IMR-90 (cell line): ENCODE results near the gene XRCC4. TPM values are rescaled to one million over a fixed set of nuclear protein-coding genes. Genes with fewer than 3 reads are reported as not detected.

Experiments used
- ATAC-seq: fragments of 200-7000 bp; cut with Tn5 transposase; 2 replicates; pipeline ENCODE4 v1.9.1; 2020; ENCODE audit warnings: low read depth, mild to moderate bottlenecking, moderate library complexity
- BruUV-seq: library from RNA; stranded (reverse); fragments of 400-500 nt; replicated peaks from 2 replicates; lab custom pipeline; 2021; lab: Mats Ljungman, UMichigan
- CTCF ChIA-PET: fragments of 300-600 bp; formaldehyde crosslinking; extraction: SDS; loops from one replicate; lab custom pipeline; 2021; ENCODE audit warnings: antibody characterized with exemption; lab: Yijun Ruan, JAX
- POLR2A ChIA-PET: fragments of 300-600 bp; sonication (Branson Sonifier 250); formaldehyde crosslinking; loops from one replicate; lab custom pipeline; 2022; ENCODE audit warnings: antibody characterized with exemption; ENCODE audit not compliant: unreplicated experiment; lab: Charles Lee
- DNase-seq: peaks from one replicate; pipeline ENCODE4 v3.0.0; 2013
- H2AFZ ChIP-seq: replicated peaks from 2 replicates; pipeline ENCODE3; 2013; ENCODE audit warnings: low read length, mild to moderate bottlenecking; ENCODE audit not compliant: poor library complexity
- H2AK5ac ChIP-seq: 2 replicates; pipeline ENCODE4 v1.6.1; 2013; ENCODE audit warnings: low read depth, low read length, inconsistent platforms
- H2AK9ac ChIP-seq: replicated peaks from 2 replicates; pipeline ENCODE3; 2013; ENCODE audit warnings: mild to moderate bottlenecking, low read depth, low read length, moderate library complexity; ENCODE audit not compliant: poor library complexity
- H2BK120ac ChIP-seq: 2 replicates; pipeline ENCODE4 v1.6.1; 2013; ENCODE audit warnings: low read depth, low read length, inconsistent platforms
- H2BK15ac ChIP-seq: 3 replicates; pipeline ENCODE4 v1.6.1; 2013; ENCODE audit warnings: low read depth, low read length, inconsistent platforms
- H2BK20ac ChIP-seq: 2 replicates; pipeline ENCODE4 v1.6.1; 2013; ENCODE audit warnings: low read depth, mild to moderate bottlenecking, inconsistent platforms, low read length, moderate library complexity
- H2BK5ac ChIP-seq: 2 replicates; pipeline ENCODE4 v1.6.1; 2013; ENCODE audit warnings: mild to moderate bottlenecking, low read depth, low read length, inconsistent platforms; ENCODE audit not compliant: poor library complexity, severe bottlenecking
- H3K14ac ChIP-seq: replicated peaks from 2 replicates; pipeline ENCODE4 v1.6.1; 2013; ENCODE audit warnings: low read depth, low read length, inconsistent platforms
- H3K18ac ChIP-seq: 2 replicates; pipeline ENCODE4 v1.6.1; 2013; ENCODE audit warnings: low read depth, low read length, control low read depth
- H3K23ac ChIP-seq: 2 replicates; pipeline ENCODE4 v1.6.1; 2013; ENCODE audit warnings: low read depth, low read length, inconsistent platforms
- H3K27ac ChIP-seq: 2 replicates; pipeline ENCODE4 v1.5.1; 2013; ENCODE audit warnings: mild to moderate bottlenecking, control low read depth, low read length; ENCODE audit not compliant: insufficient read depth
- H3K27me3 ChIP-seq: 2 replicates; pipeline ENCODE4 v1.6.1; 2013; ENCODE audit warnings: low read length; ENCODE audit not compliant: control insufficient read depth, insufficient read depth
- H3K36me3 ChIP-seq: 2 replicates; pipeline ENCODE4 v1.6.1; 2013; ENCODE audit warnings: low read length, mixed read lengths; ENCODE audit not compliant: control insufficient read depth, insufficient read depth
- H3K4ac ChIP-seq: 2 replicates; pipeline ENCODE4 v1.6.1; 2013; ENCODE audit warnings: low read depth, low read length, inconsistent platforms
- H3K4me1 ChIP-seq: 2 replicates; pipeline ENCODE4 v1.6.1; 2013; ENCODE audit warnings: low read length, mixed read lengths; ENCODE audit not compliant: control insufficient read depth, insufficient read depth
- H3K4me2 ChIP-seq: 2 replicates; pipeline ENCODE4 v1.6.1; 2013; ENCODE audit warnings: low read depth, mild to moderate bottlenecking, control low read depth, low read length, moderate library complexity
- H3K4me3 ChIP-seq: 2 replicates; pipeline ENCODE4 v1.5.1; 2013; ENCODE audit warnings: low read depth, mild to moderate bottlenecking, control low read depth, low read length, moderate library complexity; ENCODE audit not compliant: insufficient read depth
- H3K56ac ChIP-seq: 2 replicates; pipeline ENCODE4 v1.6.1; 2013; ENCODE audit warnings: low read length, inconsistent platforms; ENCODE audit not compliant: insufficient read depth; ENCODE audit errors: extremely low read depth
- H3K79me1 ChIP-seq, 2 experiments: 2 replicates each; pipeline ENCODE4 v1.6.1; 2013; ENCODE audit warnings: low read length in 2 of 2, inconsistent platforms in 1 of 2, low read depth in 1 of 2
- H3K9ac ChIP-seq: 2 replicates; pipeline ENCODE4 v1.6.1; 2013; ENCODE audit warnings: low read depth, low read length, control low read depth
- H3K9me1 ChIP-seq: 2 replicates; pipeline ENCODE4 v1.6.1; 2013; ENCODE audit warnings: low read length, inconsistent platforms; ENCODE audit not compliant: insufficient read depth
- H3K9me3 ChIP-seq: 2 replicates; pipeline ENCODE4 v1.6.1; 2013; ENCODE audit warnings: low read length; ENCODE audit not compliant: control insufficient read depth, insufficient read depth
- H4K20me1 ChIP-seq: 2 replicates; pipeline ENCODE4 v1.6.1; 2013; ENCODE audit warnings: low read length, inconsistent platforms; ENCODE audit not compliant: insufficient read depth
- H4K5ac ChIP-seq: 2 replicates; pipeline ENCODE4 v1.6.1; 2013; ENCODE audit warnings: mild to moderate bottlenecking, low read depth, low read length, control low read depth
- H4K8ac ChIP-seq, 2 experiments: 2 replicates each; pipeline ENCODE4 v1.6.1; 2013; ENCODE audit warnings: low read depth in 2 of 2, low read length in 2 of 2, control low read depth in 1 of 2, inconsistent platforms in 1 of 2
- H4K91ac ChIP-seq: 2 replicates; pipeline ENCODE4 v1.6.1; 2013; ENCODE audit warnings: low read depth, low read length, inconsistent platforms; ENCODE audit not compliant: insufficient read depth
- CHD1 ChIP-seq: IDR thresholded peaks from 2 replicates; pipeline ENCODE4 v1.6.1; 2012; ENCODE audit warnings: low read depth, low read length, improper control_type of control experiment
- CTCF ChIP-seq: conservative IDR thresholded peaks from 2 replicates; pipeline ENCODE4 v1.5.1; 2012; ENCODE audit warnings: mild to moderate bottlenecking, low read depth, low read length, improper control_type of control experiment
- FOS ChIP-seq: fragments of 150-350 bp; IDR thresholded peaks from 2 replicates; pipeline ENCODE4 v1.6.1; 2016; ENCODE audit warnings: low read depth, low read length
- POLR2A ChIP-seq: IDR thresholded peaks from 2 replicates; pipeline ENCODE4 v1.6.1; 2012; ENCODE audit warnings: mild to moderate bottlenecking, low read depth, low read length
- RAD21 ChIP-seq: IDR thresholded peaks from 2 replicates; pipeline ENCODE4 v1.6.1; 2012; ENCODE audit warnings: low read length, improper control_type of control experiment
- USF2 ChIP-seq: fragments of 150-350 bp; IDR thresholded peaks from 2 replicates; pipeline ENCODE4 v1.6.1; 2017; ENCODE audit warnings: mild to moderate bottlenecking, antibody characterized with exemption, low read length, low read depth
- WGBS, 2 experiments: methylation state at CpG; one replicate each; pipeline versions ENCODE4 v1.1.5 to v1.1.7; 2013; ENCODE audit warnings: missing lambda C conversion rate in 2 of 2; ENCODE audit not compliant: insufficient read length in 1 of 2; ENCODE audit errors: extremely low coverage in 2 of 2; 5-methylcytosine and 5-hydroxymethylcytosine counted together
- dilution Hi-C: fragments of 300-500 bp; cut with HindIII; formaldehyde crosslinking; loops from one replicate; pipeline ENCODE4 v1.14.3; 2018; ENCODE audit warnings: low sequenced_read_pairs; ENCODE audit not compliant: unreplicated experiment
- in situ Hi-C: fragments of 300-500 bp; cut with MboI; formaldehyde crosslinking; loops from 3 replicates; pipeline ENCODE4 v1.14.3; 2019; ENCODE audit warnings: low sequenced_read_pairs, inconsistent platforms, mixed read lengths
- intact Hi-C: fragments of 100-400 bp; cut with micrococcal nuclease; formaldehyde crosslinking; loops from 2 replicates; pipeline ENCODE4 v1.10.0; 2022
- polyA plus RNA-seq, 3 experiments: library from polyadenylated mRNA; depleted of rRNA; stranded (reverse); fragments of >200 nt; gene quantifications; 2 replicates each; pipeline ENCODE4 v1.2.3, GENCODE V29; 2012; ENCODE audit warnings: low replicate concordance in 1 of 3
- total RNA-seq: library from RNA; depleted of rRNA; stranded (reverse); fragments of >200 nt; gene quantifications from 2 replicates; pipeline ENCODE4 v1.2.3, GENCODE V29; 2012

Gene XRCC4
- total and polyA plus RNA-seq, 2 of the 4 experiments (the other 2 are of a cell fraction) = 3.5 to 4.7 TPM

- Histone ChIP-seq H3K4me3 (no peak overlapping the region), H3K4ac (no peak overlapping the region), H2BK15ac (no peak overlapping the region), H2BK20ac (no peak overlapping the region), H2AK9ac (no peak overlapping the region), H2BK5ac (no peak overlapping the region), H3K4me1 (peaks cover 2% of the 10 kb centered on the region; the same call in 1 of the 2 replicates), H4K5ac (no peak overlapping the region), H3K79me1 (no peaks in the 10 kb centered on the region), H3K27me3 (no peaks in the 10 kb centered on the region), H3K9me1 (no peaks in the 10 kb centered on the region), H3K23ac (no peak overlapping the region), H2AK5ac (no peak overlapping the region), H3K56ac (no peak overlapping the region), H3K9ac (no peak overlapping the region), H2AFZ (no peak overlapping the region), H3K18ac (no peak overlapping the region), H3K9me3 (no peaks in the 10 kb centered on the region), H4K91ac (no peak overlapping the region), H3K36me3 (no peaks in the 10 kb centered on the region), H4K8ac (no peak overlapping the region), H3K27ac (no peak overlapping the region), H2BK120ac (no peak overlapping the region), H4K20me1 (no peaks in the 10 kb centered on the region), H3K14ac (no peak overlapping the region), H3K4me2 (no peak overlapping the region)
- WGBS, 2 experiments = no CpG with 5 or more reads among the region's 3 CpGs
- TF ChIP-seq CTCF = no peak
- no peak for TF ChIP-seq FOS
- TF ChIP-seq POLR2A = no peak
- no peak for TF ChIP-seq USF2
- no peak for TF ChIP-seq CHD1
- TF ChIP-seq RAD21 = no peak
- in situ Hi-C loops (no loop called here), intact Hi-C loops (no loop called here), dilution Hi-C loops (no loop called here)
- DNase-seq (no peak), ATAC-seq (no peak)
- CTCF ChIA-PET = no interaction called here
- POLR2A ChIA-PET = no interaction called here
- no TSS peak for BruUV-seq
These were observed 38.4 kb upstream of the XRCC4 start for GRCh38 chr5:83038924-83039323.
